Activated CD8-positive, alpha-beta T cell treated with anti-CD3 and anti-CD28 coated beads, Interleukin-2, amount 10 ng/mL, durations not matched to agents 7 days and 5 days (primary cell): ENCODE data around the gene SRP68. TPM values are rescaled to one million over a fixed set of nuclear protein-coding genes. Genes with fewer than 3 reads are reported as not detected.

ENCODE experiments used
- ATAC-seq: fragments of 150-1000 bp; cut with Tn5 transposase; one replicate; pipeline ENCODE4 v1.10.0; 2021; ENCODE audit warnings: moderate library complexity
- CTCF ChIA-PET: fragments of 350-600 bp; sonication (Branson Sonifier 250); formaldehyde crosslinking; loops from one replicate; lab custom pipeline; 2021; ENCODE audit warnings: antibody characterized with exemption; lab: Charles Lee
- POLR2A ChIA-PET: fragments of 350-600 bp; sonication (Branson Sonifier 250); formaldehyde crosslinking; loops from one replicate; lab custom pipeline; 2021; ENCODE audit warnings: antibody characterized with exemption; lab: Charles Lee
- DNase-seq: peaks from one replicate; pipeline ENCODE4 v3.0.0-alpha.2; 2020
- H3K27ac Mint-ChIP-seq: one replicate; pipeline ENCODE4 v1.8.0; 2021; ENCODE audit warnings: mild to moderate bottlenecking, mixed read lengths
- H3K27me3 Mint-ChIP-seq: one replicate; pipeline ENCODE4 v1.8.0; 2021; ENCODE audit warnings: low read depth, mixed read lengths
- H3K36me3 Mint-ChIP-seq: one replicate; pipeline ENCODE4 v1.8.0; 2021; ENCODE audit warnings: low read depth, mixed read lengths
- H3K4me1 Mint-ChIP-seq: one replicate; pipeline ENCODE4 v1.8.0; 2021; ENCODE audit warnings: low read depth, mixed read lengths
- H3K4me3 Mint-ChIP-seq: one replicate; pipeline ENCODE4 v1.8.0; 2021; ENCODE audit warnings: mild to moderate bottlenecking, mixed read lengths
- H3K9me3 Mint-ChIP-seq: one replicate; pipeline ENCODE4 v1.8.0; 2022; ENCODE audit warnings: mixed read lengths; ENCODE audit not compliant: insufficient read depth
- total RNA-seq, 2 experiments: library from RNA; stranded (reverse); gene quantifications; one replicate each; pipeline ENCODE4 v1.2.3, GENCODE V29; 2021

The SRP68 gene
- 10 to 100 TPM; 85.1 to 86.0 TPM for total RNA-seq

GRCh38 chr17:76072148-76072858, at the start of gene SRP68:
SRP68 (minus strand) TSS chr17:76072517; CDS start chr17:76072491, 26 bp downstream.
- Mint-ChIP-seq H3K27ac (peak within 1 kb of the TSS; percentile 91), H3K4me3 (peak within 1 kb of the TSS; percentile 96), H3K9me3 (no peaks in the 10 kb centered on the region), H3K4me1 (peaks cover 46% of the 10 kb centered on the region), H3K36me3 (peaks cover 19% of the 10 kb centered on the region), H3K27me3 (peaks cover 33% of the 10 kb centered on the region)
- ATAC-seq (peak; percentile 97), DNase-seq (peak; percentile 89)
- POLR2A ChIA-PET, result interaction anchor here (0.9 to 1.0 kb wide), 4 partner anchors 39 to 281 kb away, joined by 3 to 6 read pairs (median 4); partner anchors contain the start of gene PRPSAP1
- CTCF ChIA-PET, result interaction anchor here (1.0 to 2.1 kb wide), 5 partner anchors 7 to 325 kb away, joined by 3 to 19 read pairs (median 5); no protein-coding TSS in a partner anchor

GRCh38 chr17:76121932-76122430, 49.7 kb upstream of the SRP68 start:
- peak overlapping the region; percentile 26 for H3K4me3 Mint-ChIP-seq
- ChIA-PET CTCF (interaction anchor here (0.5 to 11.2 kb wide), 26 partner anchors 8 to 167 kb away, joined by 3 to 222 read pairs (median 6); no protein-coding TSS in a partner anchor), POLR2A (interaction anchor here (0.5 to 12.0 kb wide), 8 partner anchors 23 to 448 kb away, joined by 3 to 163 read pairs (median 6); no protein-coding TSS in a partner anchor)
- ATAC-seq (peak; percentile 31), DNase-seq (no peak)
- H3K9me3 Mint-ChIP-seq, result no peaks in the 10 kb centered on the region
- H3K36me3 Mint-ChIP-seq, result no peaks in the 10 kb centered on the region
- peaks cover 45% of the 10 kb centered on the region for H3K4me1 Mint-ChIP-seq
- H3K27ac Mint-ChIP-seq, result peak overlapping the region; percentile 73
- no peaks in the 10 kb centered on the region for H3K27me3 Mint-ChIP-seq

- H3K27me3 Mint-ChIP-seq, result no peaks in the 10 kb centered on the region
- ChIA-PET POLR2A (interaction anchor here (1.2 to 12.0 kb wide), 4 partner anchors 72 to 169 kb away, joined by 4 to 163 read pairs (median 14); no protein-coding TSS in a partner anchor), CTCF (interaction anchor here (0.9 to 11.2 kb wide), 19 partner anchors 10 to 178 kb away, joined by 3 to 222 read pairs (median 6); no protein-coding TSS in a partner anchor)
- ATAC-seq (no peak), DNase-seq (no peak)
- no peaks in the 10 kb centered on the region for H3K36me3 Mint-ChIP-seq
- H3K4me3 Mint-ChIP-seq, result no peak overlapping the region
- no peaks in the 10 kb centered on the region for H3K9me3 Mint-ChIP-seq
- H3K27ac Mint-ChIP-seq, result peak overlapping the region; percentile 60
- peaks cover 33% of the 10 kb centered on the region for H3K4me1 Mint-ChIP-seq
Measured at GRCh38 chr17:76120658-76121008, 48.3 kb upstream of the SRP68 start.

GRCh38 chr17:76119409-76120371, 47.4 kb upstream of the SRP68 start:
- ATAC-seq (no peak), DNase-seq (no peak)
- Mint-ChIP-seq H3K9me3 (no peaks in the 10 kb centered on the region), H3K27me3 (no peaks in the 10 kb centered on the region), H3K4me1 (peaks cover 28% of the 10 kb centered on the region), H3K27ac (peak overlapping the region; percentile 11), H3K4me3 (no peak overlapping the region), H3K36me3 (no peaks in the 10 kb centered on the region)
- CTCF ChIA-PET, result interaction anchor here (0.8 to 11.2 kb wide), 13 partner anchors 11 to 180 kb away, joined by 3 to 222 read pairs (median 5); no protein-coding TSS in a partner anchor
- POLR2A ChIA-PET, result interaction anchor here (2.8 to 12.0 kb wide), 2 partner anchors 152 to 159 kb away, joined by 22 to 163 read pairs; no protein-coding TSS in a partner anchor

- POLR2A ChIA-PET, result interaction anchor here (1.4 kb wide), 1 partner anchor 12 kb away, joined by 4 read pairs; the partner anchor contains the start of gene EXOC7
- no peak for DNase-seq
- Mint-ChIP-seq H3K9me3 (no peaks in the 10 kb centered on the region), H3K27me3 (peaks cover 4% of the 10 kb centered on the region), H3K4me3 (no peak overlapping the region), H3K36me3 (no peaks in the 10 kb centered on the region), H3K27ac (no peak overlapping the region), H3K4me1 (no peaks in the 10 kb centered on the region)
- no peak for ATAC-seq
- CTCF ChIA-PET, result interaction anchor here (1.5 to 2.4 kb wide), 4 partner anchors 9 to 271 kb away, joined by 3 to 10 read pairs (median 6); no protein-coding TSS in a partner anchor
Measured at GRCh38 chr17:76115138-76115754, 42.9 kb upstream of the SRP68 start.

GRCh38 chr17:76111956-76112355, 39.6 kb upstream of the SRP68 start:
- Mint-ChIP-seq H3K27me3 (peaks cover 4% of the 10 kb centered on the region), H3K27ac (no peak overlapping the region), H3K36me3 (no peaks in the 10 kb centered on the region), H3K4me3 (no peak overlapping the region), H3K9me3 (no peaks in the 10 kb centered on the region), H3K4me1 (no peaks in the 10 kb centered on the region)
- DNase-seq (no peak), ATAC-seq (no peak)
- CTCF ChIA-PET, result interaction anchor here (1.1 to 2.1 kb wide), 3 partner anchors 9 to 286 kb away, joined by 4 to 7 read pairs (median 4); no protein-coding TSS in a partner anchor
- POLR2A ChIA-PET, result interaction anchor here (0.6 kb wide), 1 partner anchor 161 kb away, joined by 3 read pairs; no protein-coding TSS in a partner anchor

- H3K36me3 Mint-ChIP-seq, result peaks cover 4% of the 10 kb centered on the region
- no peaks in the 10 kb centered on the region for H3K9me3 Mint-ChIP-seq
- DNase-seq (no peak), ATAC-seq (no peak)
- ChIA-PET POLR2A (no interaction called here), CTCF (interaction anchor here (0.6 to 2.2 kb wide), 5 partner anchors 11 to 172 kb away, joined by 3 to 12 read pairs (median 3); no protein-coding TSS in a partner anchor)
- H3K4me3 Mint-ChIP-seq, result no peak overlapping the region
- H3K27ac Mint-ChIP-seq, result no peak overlapping the region
- H3K4me1 Mint-ChIP-seq, result peaks cover 14% of the 10 kb centered on the region
- peaks cover 4% of the 10 kb centered on the region for H3K27me3 Mint-ChIP-seq
Measured at GRCh38 chr17:76107509-76107908, 35.2 kb upstream of the SRP68 start.

- no peaks in the 10 kb centered on the region for H3K9me3 Mint-ChIP-seq
- DNase-seq (no peak), ATAC-seq (no peak)
- H3K36me3 Mint-ChIP-seq, result peaks cover 6% of the 10 kb centered on the region
- no peak overlapping the region for H3K27ac Mint-ChIP-seq
- ChIA-PET POLR2A (no interaction called here), CTCF (interaction anchor here (0.6 to 2.2 kb wide), 11 partner anchors 8 to 197 kb away, joined by 3 to 12 read pairs (median 5); no protein-coding TSS in a partner anchor)
- H3K4me3 Mint-ChIP-seq, result no peak overlapping the region
- no peaks in the 10 kb centered on the region for H3K27me3 Mint-ChIP-seq
- peaks cover 20% of the 10 kb centered on the region for H3K4me1 Mint-ChIP-seq
Measured at GRCh38 chr17:76106703-76107102, 34.4 kb upstream of the SRP68 start.

- CTCF ChIA-PET, result interaction anchor here (1.1 to 2.5 kb wide), 5 partner anchors 9 to 194 kb away, joined by 3 to 17 read pairs (median 3); no protein-coding TSS in a partner anchor
- peak overlapping the region; percentile 52 for H3K27ac Mint-ChIP-seq
- peak overlapping the region; percentile 97 for H3K4me3 Mint-ChIP-seq
- no peak for ATAC-seq
- POLR2A ChIA-PET, result interaction anchor here (0.7 to 2.9 kb wide), 4 partner anchors 9 to 167 kb away, joined by 3 to 18 read pairs (median 4); no protein-coding TSS in a partner anchor
- no peaks in the 10 kb centered on the region for H3K27me3 Mint-ChIP-seq
- peaks cover 29% of the 10 kb centered on the region for H3K4me1 Mint-ChIP-seq
- no peak for DNase-seq
- H3K9me3 Mint-ChIP-seq, result no peaks in the 10 kb centered on the region
- peaks cover 17% of the 10 kb centered on the region for H3K36me3 Mint-ChIP-seq
Measured at GRCh38 chr17:76104896-76105231, 32.5 kb upstream of the SRP68 start.

GRCh38 chr17:76104140-76104895, 32.0 kb upstream of the SRP68 start:
- H3K27me3 Mint-ChIP-seq, result no peaks in the 10 kb centered on the region
- CTCF ChIA-PET, result interaction anchor here (0.5 to 2.5 kb wide), 11 partner anchors 9 to 195 kb away, joined by 3 to 17 read pairs (median 5); partner anchors contain the start of gene CDK3
- H3K27ac Mint-ChIP-seq, result peak overlapping the region; percentile 98
- H3K4me3 Mint-ChIP-seq, result peak overlapping the region; percentile 97
- H3K36me3 Mint-ChIP-seq, result peaks cover 22% of the 10 kb centered on the region
- DNase-seq (no peak), ATAC-seq (no peak)
- POLR2A ChIA-PET, result interaction anchor here (0.7 to 2.9 kb wide), 15 partner anchors 9 to 170 kb away, joined by 3 to 18 read pairs (median 4); partner anchors contain the start of gene ZACN
- peaks cover 30% of the 10 kb centered on the region for H3K4me1 Mint-ChIP-seq
- no peaks in the 10 kb centered on the region for H3K9me3 Mint-ChIP-seq
